DOHH2 (cell line): Measurements from ENCODE around the gene STIM2.

Source experiments
- EZH2phosphoT487 ChIP-seq: fragments of 200-600 bp; sonication (generic); IDR thresholded peaks from 2 replicates; pipeline ENCODE4 v1.6.1; 2017; ENCODE audit warnings: borderline replicate concordance, mild to moderate bottlenecking, antibody characterized with exemption, low read length, moderate library complexity, mixed read lengths
- TF ChIP-seq, protein P1 (sequence below): fragments of 200-600 bp; sonication (generic); IDR thresholded peaks from one replicate; pipeline ENCODE4 v1.5.1; 2014; ENCODE audit warnings: antibody characterized with exemption, mild to moderate bottlenecking, low read depth, low read length; ENCODE audit not compliant: poor library complexity, severe bottlenecking

DNA sequence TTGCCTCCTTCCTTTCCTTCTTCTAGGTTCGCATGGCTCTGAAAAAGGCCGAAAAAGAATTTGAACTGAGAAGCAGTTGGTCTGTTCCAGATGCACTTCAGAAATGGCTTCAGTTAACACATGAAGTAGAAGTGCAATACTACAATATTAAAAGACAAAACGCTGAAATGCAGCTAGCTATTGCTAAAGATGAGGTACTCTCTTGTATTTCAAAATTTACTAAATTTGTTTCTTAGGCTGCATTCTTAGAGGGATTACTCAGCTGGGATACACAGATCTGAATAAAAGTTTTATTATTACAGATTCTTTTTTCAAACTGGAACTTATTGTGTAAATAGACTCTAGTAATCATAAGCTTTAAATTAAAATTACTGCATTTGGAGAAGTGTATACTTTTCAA lies 146.9 kb downstream of the STIM2 start:
- TF ChIP-seq, protein P1, sequence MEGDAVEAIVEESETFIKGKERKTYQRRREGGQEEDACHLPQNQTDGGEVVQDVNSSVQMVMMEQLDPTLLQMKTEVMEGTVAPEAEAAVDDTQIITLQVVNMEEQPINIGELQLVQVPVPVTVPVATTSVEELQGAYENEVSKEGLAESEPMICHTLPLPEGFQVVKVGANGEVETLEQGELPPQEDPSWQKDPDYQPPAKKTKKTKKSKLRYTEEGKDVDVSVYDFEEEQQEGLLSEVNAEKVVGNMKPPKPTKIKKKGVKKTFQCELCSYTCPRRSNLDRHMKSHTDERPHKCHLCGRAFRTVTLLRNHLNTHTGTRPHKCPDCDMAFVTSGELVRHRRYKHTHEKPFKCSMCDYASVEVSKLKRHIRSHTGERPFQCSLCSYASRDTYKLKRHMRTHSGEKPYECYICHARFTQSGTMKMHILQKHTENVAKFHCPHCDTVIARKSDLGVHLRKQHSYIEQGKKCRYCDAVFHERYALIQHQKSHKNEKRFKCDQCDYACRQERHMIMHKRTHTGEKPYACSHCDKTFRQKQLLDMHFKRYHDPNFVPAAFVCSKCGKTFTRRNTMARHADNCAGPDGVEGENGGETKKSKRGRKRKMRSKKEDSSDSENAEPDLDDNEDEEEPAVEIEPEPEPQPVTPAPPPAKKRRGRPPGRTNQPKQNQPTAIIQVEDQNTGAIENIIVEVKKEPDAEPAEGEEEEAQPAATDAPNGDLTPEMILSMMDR: no peak
- no peak for TF ChIP-seq EZH2phosphoT487
